NCI-H2029 (cell line): ENCODE data around the gene PRKCZ.
"Not testable (repeated sequence)": the region's sequence is repeated elsewhere in the genome, so short reads cannot be mapped to it uniquely, and the experiment has no call there.

Experiments
- DNase-seq: peaks from one replicate; lab custom pipeline; 2025; lab: John Stamatoyannopoulos, UW

PRKCZ gene

DNA sequence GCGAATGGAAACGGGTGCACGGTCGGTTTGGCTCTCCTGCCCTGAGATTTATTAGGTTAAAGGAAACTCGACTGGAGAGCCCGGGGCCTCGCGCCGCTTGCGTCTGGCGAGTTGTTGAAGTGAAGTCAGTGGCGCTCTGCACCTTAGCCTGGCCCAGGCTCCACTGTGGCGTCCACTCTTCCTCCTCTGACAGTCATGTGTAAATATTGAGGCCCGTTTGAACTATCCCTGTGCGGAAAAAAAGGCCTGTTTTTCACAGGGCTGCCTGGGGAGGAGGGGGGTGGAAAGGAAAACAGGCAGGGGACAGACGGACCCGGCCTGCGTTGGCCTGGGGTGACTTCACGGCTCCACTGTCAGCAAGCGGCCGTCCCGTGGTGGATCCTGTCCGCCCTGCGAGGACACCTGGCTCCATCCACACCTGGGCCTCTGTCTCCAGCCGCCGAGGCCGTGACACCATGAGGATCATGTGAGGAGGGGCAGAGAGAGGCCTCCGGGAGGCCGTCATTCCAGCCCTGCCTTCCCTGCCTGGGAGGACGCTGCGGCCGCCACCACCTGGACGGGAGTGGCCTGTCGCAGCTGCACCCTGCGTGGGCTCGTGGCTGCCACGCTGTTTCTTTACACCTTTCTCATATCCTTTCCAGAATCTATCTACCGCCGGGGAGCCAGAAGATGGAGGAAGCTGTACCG, 84.6 kb downstream of the PRKCZ start:
- no peak for DNase-seq

DNA sequence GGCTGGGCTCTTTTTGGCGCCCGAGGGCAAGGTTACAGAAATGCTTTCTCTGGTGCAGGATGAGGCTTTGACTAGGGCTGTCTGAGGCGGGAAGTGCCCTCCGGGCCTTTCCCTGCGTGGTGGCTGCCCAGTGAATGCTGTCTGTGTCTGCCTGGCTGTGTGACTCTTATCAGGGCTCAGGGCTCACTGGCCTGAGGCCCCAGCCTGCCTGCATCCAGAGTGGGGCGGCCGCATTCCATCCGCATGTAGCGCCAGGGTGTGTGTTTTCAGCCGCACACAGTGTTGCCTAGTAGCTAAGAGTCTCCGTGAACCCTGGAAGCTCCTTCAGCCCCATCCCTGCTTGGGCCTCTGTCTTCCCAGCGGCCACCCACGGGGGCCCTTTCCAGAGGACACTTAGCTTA, 85.2 kb downstream of the PRKCZ start:
- DNase-seq: no peak

DNA sequence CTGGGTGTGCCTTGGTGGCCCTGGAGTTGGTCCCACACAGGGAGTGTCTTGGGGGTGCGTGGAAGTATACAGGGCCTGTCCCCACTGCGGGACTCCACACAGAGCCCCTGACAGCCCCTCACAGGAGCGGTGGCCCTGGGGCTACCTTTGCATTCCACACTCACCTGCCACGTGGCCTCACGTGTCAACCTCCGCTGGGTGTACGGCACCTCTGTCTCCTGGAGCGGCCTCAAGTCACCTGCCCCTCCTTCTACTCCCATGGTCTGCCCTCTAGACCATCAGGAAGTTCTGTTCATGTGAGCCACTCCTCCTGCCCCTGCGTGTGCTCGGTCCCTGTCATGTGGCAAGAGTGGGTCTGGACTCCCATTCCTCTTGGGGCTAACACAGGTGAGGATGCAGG, 85.7 kb downstream of the PRKCZ start:
- DNase-seq: no peak

DNA sequence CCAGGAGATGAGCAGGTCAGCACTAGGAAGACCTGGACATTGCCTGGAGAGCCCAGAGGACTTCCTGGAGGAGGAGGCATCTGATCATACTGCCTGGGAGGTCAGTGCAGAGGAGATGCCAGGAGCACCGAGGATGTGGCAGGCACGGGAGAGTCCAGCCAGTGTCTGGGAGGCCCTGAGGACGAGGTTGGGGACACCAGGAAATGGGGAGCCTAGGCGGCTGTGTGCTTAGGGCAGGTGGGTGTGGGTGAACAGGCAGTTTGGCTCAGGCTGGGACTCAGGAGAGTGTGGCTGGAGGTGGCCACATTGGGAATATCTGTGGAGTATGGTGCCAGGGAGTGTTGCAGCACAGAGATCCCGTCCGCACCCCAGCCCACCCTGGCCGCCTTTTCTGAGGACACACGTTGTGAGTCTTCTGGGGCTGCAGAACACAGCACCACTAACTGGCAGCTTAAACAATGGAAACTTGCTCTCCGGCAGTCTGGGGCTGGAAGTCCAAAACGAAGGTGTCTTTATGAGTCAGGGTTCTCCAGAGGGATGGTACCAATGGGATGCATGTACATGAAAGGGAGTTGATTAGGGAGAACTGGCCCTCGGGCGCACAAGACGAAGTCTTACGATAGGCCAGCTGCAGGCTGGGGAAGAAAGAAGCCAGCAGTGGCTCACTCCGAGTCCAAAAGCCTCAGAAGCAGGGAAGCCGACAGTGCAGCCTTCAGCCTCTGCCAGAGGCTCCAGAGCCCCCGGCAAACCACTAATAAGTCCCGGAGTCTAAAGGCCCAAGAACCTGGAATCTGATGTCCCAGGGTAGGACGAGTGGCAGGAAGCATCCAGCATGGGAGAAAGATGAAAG, 86.4 kb downstream of the PRKCZ start:
- no peak for DNase-seq

DNA sequence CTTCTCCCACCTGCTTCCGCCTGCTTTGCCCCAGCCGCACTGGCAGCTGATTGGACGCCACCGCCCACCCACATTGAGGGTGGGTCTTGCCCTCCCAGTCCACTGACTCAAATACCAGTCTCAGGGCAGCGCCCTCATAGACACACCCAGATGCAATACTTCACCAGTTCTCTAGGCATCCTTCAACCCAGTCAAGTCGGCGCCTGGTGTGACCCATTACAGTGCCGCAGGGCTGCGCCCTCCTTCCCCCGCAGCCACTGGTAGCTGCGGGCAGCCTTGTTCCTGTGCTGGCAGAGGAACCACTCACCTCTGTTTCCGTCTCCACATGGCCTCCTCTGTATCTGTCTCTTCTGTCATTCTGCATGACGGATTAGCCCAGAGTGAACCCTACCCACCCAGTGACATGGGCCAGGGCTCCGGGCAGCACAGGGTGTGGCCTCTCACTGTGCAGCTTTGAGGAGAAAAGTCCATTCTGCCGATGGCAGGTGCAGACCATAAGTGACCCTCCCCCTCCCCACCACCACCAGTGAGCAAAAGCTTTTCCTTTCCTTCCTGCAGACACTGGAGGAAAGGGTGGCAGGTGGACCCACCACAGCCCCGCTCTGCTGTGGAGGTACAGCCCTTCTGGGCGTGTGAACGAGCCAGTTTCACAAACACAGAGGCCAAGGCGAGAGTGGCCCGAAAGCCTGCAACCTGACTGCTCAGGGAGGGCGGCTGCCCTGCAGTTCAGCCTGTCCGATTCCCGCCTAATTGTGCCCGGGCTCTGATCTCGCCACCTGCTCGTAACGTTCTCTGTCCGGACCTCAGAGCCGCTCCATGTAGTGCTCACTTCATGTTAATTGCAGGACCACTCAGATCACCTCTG, 87.3 kb downstream of the PRKCZ start:
- no peak for DNase-seq

DNA sequence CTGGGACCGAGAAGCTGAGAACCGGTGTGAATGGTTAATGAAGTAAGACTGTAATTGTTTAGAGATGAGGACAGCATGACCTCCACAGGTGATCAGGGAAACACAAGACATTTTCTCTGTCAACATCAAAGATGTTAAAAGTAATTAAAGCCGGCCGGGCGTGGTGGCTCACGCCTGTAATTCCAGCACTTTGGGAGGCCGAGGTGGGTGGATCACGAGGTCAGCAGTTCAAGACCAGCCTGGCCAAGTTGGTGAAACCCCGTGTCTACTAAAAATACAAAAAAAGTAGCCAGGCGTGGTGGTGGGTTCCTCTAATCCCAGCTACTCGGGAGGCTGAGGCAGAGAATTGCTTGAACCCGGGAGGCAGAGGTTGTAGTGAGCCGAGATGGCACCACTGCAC, 88.9 kb downstream of the PRKCZ start:
- DNase-seq: not testable (repeated sequence)

DNA sequence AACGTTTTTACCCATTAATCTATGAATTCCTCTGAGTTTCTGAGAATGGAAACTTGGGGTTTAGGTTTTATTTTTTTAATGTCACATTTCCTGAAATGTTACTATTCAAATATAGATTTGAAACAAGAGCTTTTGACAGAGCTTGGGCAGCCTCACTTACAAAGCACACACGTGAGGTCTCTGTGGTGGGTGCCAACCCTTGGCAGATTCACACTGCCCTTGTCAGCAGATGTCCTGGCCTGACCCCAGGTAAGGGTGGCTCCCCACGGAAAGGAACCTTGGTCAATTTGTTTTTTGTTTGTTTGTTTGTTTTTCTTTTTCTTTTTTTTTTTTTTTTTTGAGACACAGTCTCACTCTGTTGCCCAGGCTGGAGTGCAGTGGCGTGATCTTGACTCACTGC, 90.8 kb downstream of the PRKCZ start:
- DNase-seq: no peak

DNA sequence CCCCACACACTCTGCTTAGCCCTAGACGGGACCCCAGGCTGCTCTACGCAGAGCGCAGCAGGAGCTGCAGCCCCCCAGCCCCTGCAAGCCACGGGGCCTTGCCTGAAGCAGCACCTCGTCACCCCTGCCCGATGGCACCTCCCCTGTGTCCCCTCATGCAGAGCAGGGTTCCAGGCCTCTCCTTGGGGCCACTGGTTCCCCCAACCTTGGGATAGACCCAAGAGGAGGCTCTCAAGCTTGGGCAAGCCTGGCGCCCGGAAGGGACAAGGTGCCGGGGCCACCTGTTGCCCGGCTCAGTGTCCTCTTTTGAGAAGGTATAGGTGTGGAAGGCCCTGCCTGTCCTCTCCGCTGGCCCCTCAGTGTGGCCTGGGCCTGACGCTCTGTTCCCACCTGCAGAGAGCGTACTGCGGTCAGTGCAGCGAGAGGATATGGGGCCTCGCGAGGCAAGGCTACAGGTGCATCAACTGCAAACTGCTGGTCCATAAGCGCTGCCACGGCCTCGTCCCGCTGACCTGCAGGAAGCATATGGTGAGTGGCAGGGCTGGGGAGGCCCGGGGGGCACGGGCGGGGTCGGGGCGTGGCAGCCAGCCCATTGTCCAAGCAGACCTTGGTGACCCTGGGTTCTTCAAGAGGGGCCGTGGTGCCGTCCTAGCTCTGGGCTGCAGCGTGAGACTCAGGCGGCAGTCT, 93.7 kb downstream of the PRKCZ start:
- no peak for DNase-seq

DNA sequence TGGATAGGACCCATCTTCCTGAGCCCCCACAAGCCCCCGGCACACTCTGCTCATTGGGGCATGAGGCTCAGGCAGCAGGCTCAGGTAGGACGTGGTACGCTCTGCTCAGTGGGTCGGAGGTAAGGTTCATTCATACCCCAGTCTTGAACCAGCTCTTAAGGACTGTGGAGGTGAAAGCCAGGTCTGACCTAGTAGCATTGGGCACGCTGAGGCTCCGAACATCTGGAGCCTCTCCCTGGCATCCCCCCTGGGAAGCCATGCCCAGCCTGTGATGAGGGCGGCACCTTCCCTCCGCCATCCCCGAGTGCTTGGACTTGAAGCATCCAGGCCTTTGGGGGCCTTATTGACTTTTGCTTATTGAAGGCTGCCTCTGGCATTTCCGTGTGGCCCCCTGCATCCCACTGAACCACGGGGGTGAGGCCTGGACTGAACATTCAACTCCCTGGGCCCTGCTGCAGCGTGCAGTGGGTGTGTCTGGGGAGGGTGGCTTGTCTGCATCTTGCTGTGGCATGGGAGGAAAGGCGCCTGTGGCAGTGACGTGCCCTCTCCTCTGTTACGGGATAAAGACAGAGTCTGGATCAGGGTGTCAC, 94.4 kb downstream of the PRKCZ start:
- no peak for DNase-seq

DNA sequence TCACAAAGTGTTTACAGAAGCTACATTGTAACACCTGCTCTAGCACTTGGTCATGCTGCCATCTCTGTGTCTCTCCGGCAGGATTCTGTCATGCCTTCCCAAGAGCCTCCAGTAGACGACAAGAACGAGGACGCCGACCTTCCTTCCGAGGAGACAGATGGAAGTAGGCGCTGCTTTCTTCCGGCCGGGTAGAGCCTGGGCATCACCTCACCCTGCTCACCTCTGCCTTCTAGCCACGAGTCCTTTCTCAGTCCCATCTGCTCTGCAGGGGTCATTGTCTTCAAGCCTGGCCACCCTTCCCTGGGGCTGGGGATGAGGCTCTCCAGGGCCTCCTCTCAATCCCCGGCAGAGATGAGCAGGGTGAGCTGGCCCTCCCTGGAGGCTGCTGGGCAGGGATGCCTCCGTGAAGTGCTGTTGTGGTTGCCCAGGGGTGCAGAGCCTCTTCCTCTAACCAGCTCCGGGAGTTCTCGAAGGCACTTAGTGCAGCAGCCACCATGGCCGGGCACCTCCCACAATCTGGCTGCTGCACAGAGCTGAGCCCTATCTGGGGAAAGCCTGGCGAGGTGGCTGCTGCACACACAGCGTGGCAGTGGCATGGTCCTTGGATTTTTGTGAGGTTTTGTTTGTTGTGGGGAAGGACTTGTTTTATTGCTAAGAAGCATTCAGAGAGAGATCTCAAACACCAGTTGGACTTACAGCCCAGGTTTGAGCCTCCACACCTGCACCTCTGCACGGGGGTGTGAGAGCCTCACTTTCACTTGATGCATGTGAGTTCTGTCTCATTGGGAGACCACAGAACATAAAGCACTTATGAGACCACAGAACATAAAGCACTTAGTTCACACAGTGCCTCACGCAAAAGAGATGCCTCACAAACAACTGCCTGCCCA, 96.0 kb downstream of the PRKCZ start:
- no peak for DNase-seq

DNA sequence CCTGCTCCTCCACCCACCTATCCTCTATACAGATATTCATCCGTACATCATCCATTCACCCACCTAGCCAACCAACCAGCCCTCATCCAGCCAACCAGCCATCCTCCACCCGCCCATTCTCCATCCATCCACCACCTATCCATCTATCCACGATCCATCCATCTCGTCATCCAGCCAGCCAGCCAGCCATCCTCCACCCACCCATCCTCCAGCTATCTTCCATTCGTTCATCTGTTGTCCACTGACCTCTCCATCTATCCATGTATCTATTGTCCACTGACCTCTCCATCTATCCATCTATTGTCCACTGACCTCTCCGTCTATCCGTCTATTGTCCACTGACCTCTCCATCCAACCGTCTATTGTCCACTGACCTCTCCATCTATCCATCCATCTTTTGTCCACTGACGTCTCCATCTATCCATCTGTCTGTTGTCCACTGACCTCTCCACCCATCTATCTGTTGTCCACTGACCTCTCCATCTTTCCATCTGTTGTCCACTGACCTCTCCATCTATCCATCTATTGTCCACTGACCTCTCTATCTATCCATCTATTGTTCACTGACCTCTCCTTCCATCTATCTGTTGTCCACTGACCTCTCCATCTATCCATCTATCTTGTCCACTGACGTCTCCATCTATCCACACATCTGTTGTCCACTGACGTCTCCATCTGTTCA, 96.8 kb downstream of the PRKCZ start:
- DNase-seq: no peak

DNA sequence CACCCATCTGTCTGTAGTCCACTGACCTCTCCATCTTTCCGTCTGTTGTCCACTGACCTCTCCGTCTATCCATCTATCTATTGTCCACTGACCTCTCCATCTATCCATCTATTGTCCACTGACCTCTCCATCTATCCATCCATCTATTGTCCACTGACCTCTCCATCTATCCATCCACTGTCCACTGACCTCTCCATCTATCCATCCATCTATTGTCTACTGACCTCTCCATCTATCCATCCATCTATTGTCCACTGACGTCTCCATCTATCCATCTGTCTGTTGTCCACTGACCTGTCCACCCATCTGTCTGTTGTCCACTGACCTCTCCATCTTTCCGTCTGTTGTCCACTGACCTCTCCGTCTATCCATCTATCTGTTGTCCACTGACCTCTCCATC, 97.7 kb downstream of the PRKCZ start:
- DNase-seq: not testable (repeated sequence)

DNA sequence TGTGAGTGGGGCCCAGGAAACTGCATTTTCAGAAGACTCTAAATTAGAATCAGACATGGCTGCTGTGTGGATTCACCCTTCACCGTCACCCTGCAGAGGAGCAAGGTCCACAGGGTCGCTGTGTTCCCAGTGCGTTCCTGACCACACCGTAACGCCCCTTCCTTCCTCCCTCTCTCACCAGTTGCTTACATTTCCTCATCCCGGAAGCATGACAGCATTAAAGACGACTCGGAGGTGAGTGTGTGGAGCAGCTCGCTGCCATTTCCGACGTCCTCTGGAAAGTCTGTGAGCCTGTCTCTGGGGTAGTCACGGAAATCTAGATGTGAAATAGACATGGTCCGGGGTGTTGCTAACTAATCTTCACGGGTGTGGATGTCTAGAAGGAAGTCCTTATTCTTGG, 98.5 kb downstream of the PRKCZ start:
- no peak for DNase-seq

DNA sequence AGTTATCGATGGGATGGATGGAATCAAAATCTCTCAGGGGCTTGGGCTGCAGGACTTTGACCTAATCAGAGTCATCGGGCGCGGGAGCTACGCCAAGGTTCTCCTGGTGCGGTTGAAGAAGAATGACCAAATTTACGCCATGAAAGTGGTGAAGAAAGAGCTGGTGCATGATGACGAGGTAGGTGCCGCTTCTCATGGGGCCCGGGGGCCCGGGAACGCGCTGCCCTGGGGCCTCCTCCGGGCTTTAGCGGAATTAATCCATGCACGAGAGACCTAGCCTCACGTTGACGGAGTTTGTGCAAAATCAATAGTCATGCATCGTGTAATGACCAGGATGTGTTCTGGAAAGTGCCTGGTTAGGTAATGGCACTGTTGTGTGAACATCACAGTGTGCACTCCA, 100.6 kb downstream of the PRKCZ start:
- DNase-seq: no peak

DNA sequence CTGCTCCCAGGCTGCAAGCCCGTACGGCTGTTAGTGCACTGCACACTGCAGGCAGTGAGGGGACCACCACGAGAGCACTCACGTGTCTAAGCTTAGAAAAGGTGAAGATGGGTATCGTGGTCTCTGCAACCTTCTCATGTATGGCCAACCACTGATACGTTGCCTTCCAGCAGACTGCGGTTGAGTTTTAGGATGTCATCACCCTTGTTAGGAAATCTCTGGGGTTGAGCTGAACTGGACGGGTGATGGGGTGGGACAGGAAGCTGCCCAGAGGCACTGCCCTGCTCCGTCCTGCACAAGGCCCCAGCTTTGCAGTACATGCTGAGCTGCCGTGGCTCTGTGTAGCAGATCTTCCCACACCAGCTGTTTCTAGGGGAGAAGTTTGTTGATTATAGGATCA, 101.0 kb downstream of the PRKCZ start:
- no peak for DNase-seq

DNA sequence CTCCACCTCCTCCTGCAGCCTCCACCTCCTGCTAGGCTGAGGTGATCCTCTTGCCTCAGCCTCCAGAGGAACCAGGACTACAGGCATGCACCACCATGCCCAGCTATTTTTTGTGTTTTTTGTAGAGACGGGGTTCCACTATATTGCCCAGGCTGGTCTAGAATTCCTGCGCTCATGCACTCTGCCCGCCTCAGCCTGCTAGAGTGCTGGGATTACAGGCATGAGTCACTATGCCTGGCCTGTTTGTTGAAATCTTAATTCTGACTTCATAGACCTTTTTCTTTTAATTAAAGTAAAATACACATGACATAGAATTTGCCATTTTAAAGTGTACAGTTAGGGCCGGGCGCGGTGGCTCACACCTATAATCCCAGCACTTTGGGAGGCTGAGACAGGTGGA, 101.7 kb downstream of the PRKCZ start:
- DNase-seq: no peak

DNA sequence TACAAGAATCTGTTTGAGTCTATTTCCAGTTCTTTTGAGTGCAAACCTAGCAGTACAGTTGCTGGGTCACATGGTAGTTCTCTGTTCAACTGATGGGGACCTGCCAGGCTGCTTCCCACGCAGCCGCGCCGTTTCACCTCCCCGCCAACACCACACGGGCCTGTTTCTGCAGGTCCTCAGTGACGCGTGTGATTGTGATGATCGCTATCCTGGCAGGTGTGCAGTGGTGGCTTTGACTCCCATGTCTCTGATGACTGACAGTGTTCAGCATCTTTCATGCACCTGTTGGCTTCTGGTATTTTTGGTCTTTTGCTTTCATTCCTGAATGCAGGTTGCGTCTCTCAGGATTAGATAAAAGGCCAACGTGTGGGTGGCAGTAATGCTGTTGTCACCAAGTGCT, 102.7 kb downstream of the PRKCZ start:
- no peak for DNase-seq

DNA sequence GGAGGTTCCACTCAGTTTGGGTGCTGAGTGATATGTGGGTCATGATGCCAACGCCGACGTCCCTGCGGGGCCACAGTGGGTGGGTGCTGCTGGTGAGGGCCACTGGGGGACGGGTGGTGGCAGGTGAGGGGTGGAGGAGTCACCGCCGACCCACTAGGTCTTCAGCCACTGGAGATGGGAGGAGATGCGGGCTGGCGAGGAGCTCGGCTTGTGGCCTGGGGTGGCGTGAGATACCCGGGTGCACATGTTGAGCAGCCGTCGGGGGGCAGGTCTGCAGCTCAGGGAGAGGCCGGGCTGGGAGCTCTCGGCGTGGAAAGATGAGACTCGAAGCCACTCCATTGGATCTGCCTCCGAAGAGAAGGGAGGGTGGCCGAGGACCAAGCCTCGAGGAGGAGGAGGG, 103.8 kb downstream of the PRKCZ start:
- DNase-seq: no peak

DNA sequence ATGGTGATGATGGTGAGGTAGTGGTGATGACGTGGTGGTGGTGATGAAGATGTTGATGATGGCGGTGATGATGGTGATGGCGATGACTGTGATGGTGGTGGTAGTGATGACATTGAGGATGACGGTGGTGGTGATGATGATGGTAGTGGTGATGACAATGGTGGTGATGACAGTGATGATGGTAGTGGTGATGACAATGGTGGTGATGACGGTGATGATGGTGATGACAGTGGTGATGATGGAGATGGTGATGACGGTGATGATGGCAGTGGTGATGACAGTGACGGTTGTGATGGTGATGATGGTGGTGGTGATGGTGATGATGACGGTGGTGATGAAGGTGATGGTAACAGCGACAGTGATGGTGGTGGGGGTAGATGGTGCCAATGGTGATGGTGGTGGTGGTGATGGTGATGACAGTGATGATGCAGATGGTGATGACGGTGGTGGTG, 105.0 kb downstream of the PRKCZ start:
- DNase-seq: no peak

DNA sequence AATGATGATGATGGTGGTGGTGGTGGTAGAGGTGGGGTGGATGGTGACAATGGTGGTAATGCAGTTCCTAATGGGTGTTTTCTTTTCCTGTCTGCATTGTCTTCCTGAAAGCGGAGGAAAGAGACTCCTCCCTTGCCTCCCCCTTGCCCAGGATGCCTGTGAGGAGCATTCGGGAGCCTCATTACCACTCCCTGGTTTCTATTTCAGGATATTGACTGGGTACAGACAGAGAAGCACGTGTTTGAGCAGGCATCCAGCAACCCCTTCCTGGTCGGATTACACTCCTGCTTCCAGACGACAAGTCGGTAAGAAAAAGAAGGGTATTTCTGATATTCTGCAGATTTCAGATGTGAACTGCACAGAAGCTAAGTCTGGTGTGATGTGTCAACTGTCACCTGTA, 105.6 kb downstream of the PRKCZ start:
- DNase-seq: no peak
